ENCODE measurements around the gene LPIN1. TPM values are rescaled to one million over a fixed set of nuclear protein-coding genes. Genes with fewer than 3 reads are reported as not detected.
A peak's percentile ranks its signal among the peaks of the same experiment; 100 is the strongest.

The LPIN1 gene
- total and polyA plus RNA-seq, 2 of the 13 experiments (the other 11 are each of a cell fraction or from before 2014, with no cell fraction given) = 9.7 to 19.4 TPM

DNA sequence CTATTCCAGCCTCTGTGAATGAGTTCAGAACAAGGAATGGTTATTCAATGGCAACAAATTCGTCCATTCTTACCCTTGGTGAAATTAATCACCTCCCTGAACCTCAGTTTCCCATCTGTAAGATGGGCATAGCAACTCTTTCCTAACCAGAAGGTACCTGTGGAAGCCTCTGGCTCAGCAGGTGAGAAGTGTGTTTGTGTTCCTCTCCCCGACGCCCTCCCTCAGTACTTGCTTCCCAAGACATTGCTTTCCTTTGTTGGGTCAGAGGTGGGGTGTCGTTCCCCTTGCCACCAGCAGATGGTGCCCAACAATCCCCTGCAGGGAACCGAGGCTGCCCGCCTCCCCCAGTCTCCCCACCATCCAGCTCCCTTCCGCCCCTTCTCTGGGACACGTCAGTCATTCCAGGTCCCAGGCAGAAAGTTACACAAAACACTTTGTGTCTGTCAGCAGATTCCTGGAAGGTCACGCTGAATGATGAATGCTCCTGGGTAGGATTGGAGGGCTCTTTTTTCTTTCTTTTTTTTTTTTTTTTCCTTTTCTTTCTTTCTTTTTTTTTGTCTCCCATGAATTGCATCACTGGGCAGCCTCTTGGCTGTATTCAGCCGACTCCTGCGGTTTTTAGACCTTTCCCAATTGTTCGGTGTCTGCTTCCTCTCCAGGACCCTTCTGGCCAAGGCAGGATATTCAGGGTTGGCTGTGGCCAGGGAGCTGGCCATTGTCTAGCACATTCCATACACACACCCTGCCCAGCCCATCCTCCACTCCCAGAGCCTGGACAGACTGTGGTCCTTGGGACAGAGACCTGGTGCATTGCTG lies 117.3 kb downstream of the LPIN1 start (continued):
- TF ChIP-seq, protein P1, sequence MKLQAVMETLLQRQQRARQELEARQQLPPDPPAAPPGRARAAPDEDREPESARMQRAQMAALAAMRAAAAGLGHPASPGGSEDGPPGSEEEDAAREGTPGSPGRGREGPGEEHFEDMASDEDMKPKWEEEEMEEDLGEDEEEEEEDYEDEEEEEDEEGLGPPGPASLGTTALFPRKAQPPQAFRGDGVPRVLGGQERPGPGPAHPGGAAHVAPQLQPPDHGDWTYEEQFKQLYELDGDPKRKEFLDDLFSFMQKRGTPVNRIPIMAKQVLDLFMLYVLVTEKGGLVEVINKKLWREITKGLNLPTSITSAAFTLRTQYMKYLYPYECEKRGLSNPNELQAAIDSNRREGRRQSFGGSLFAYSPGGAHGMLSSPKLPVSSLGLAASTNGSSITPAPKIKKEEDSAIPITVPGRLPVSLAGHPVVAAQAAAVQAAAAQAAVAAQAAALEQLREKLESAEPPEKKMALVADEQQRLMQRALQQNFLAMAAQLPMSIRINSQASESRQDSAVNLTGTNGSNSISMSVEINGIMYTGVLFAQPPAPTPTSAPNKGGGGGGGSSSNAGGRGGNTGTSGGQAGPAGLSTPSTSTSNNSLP (IDR thresholded peaks at IDR 0.05; ENCODE audit: low read depth, low read length) = no peak
- TF ChIP-seq, protein P2, sequence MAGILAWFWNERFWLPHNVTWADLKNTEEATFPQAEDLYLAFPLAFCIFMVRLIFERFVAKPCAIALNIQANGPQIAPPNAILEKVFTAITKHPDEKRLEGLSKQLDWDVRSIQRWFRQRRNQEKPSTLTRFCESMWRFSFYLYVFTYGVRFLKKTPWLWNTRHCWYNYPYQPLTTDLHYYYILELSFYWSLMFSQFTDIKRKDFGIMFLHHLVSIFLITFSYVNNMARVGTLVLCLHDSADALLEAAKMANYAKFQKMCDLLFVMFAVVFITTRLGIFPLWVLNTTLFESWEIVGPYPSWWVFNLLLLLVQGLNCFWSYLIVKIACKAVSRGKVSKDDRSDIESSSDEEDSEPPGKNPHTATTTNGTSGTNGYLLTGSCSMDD (CRISPR knock-in tag; IDR thresholded peaks at IDR 0.05) = no peak
- TF ChIP-seq PHB2 (IDR thresholded peaks at IDR 0.05; ENCODE audit: partially characterized antibody) = no peak
- no peak for TF ChIP-seq NCOA5 (CRISPR knock-in tag; IDR thresholded peaks at IDR 0.05)
- TF ChIP-seq, protein P3, sequence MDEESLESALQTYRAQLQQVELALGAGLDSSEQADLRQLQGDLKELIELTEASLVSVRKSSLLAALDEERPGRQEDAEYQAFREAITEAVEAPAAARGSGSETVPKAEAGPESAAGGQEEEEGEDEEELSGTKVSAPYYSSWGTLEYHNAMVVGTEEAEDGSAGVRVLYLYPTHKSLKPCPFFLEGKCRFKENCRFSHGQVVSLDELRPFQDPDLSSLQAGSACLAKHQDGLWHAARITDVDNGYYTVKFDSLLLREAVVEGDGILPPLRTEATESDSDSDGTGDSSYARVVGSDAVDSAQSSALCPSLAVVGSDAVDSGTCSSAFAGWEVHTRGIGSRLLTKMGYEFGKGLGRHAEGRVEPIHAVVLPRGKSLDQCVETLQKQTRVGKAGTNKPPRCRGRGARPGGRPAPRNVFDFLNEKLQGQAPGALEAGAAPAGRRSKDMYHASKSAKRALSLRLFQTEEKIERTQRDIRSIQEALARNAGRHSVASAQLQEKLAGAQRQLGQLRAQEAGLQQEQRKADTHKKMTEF (CRISPR knock-in tag; IDR thresholded peaks at IDR 0.05) = peak; percentile 69
- TF ChIP-seq, protein P4, sequence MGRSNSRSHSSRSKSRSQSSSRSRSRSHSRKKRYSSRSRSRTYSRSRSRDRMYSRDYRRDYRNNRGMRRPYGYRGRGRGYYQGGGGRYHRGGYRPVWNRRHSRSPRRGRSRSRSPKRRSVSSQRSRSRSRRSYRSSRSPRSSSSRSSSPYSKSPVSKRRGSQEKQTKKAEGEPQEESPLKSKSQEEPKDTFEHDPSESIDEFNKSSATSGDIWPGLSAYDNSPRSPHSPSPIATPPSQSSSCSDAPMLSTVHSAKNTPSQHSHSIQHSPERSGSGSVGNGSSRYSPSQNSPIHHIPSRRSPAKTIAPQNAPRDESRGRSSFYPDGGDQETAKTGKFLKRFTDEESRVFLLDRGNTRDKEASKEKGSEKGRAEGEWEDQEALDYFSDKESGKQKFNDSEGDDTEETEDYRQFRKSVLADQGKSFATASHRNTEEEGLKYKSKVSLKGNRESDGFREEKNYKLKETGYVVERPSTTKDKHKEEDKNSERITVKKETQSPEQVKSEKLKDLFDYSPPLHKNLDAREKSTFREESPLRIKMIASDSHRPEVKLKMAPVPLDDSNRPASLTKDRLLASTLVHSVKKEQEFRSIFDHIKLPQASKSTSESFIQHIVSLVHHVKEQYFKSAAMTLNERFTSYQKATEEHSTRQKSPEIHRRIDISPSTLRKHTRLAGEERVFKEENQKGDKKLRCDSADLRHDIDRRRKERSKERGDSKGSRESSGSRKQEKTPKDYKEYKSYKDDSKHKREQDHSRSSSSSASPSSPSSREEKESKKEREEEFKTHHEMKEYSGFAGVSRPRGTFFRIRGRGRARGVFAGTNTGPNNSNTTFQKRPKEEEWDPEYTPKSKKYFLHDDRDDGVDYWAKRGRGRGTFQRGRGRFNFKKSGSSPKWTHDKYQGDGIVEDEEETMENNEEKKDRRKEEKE (IDR thresholded peaks at IDR 0.05) = no peak
- TF ChIP-seq ZKSCAN8 (CRISPR knock-in tag; IDR thresholded peaks at IDR 0.05; ENCODE audit: borderline replicate concordance) = no peak
- TF ChIP-seq ZNF879 (CRISPR knock-in tag; IDR thresholded peaks at IDR 0.05) = no peak
- no peak for TF ChIP-seq ZNF260 (CRISPR knock-in tag; IDR thresholded peaks at IDR 0.05; ENCODE audit: borderline replicate concordance, low read depth)
- TF ChIP-seq, protein P5, sequence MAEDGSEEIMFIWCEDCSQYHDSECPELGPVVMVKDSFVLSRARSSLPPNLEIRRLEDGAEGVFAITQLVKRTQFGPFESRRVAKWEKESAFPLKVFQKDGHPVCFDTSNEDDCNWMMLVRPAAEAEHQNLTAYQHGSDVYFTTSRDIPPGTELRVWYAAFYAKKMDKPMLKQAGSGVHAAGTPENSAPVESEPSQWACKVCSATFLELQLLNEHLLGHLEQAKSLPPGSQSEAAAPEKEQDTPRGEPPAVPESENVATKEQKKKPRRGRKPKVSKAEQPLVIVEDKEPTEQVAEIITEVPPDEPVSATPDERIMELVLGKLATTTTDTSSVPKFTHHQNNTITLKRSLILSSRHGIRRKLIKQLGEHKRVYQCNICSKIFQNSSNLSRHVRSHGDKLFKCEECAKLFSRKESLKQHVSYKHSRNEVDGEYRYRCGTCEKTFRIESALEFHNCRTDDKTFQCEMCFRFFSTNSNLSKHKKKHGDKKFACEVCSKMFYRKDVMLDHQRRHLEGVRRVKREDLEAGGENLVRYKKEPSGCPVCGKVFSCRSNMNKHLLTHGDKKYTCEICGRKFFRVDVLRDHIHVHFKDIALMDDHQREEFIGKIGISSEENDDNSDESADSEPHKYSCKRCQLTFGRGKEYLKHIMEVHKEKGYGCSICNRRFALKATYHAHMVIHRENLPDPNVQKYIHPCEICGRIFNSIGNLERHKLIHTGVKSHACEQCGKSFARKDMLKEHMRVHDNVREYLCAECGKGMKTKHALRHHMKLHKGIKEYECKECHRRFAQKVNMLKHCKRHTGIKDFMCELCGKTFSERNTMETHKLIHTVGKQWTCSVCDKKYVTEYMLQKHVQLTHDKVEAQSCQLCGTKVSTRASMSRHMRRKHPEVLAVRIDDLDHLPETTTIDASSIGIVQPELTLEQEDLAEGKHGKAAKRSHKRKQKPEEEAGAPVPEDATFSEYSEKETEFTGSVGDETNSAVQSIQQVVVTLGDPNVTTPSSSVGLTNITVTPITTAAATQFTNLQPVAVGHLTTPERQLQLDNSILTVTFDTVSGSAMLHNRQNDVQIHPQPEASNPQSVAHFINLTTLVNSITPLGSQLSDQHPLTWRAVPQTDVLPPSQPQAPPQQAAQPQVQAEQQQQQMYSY (CRISPR knock-in tag; IDR thresholded peaks at IDR 0.05) = no peak
- TF ChIP-seq POLR2AphosphoS5 (IDR thresholded peaks at IDR 0.05; ENCODE audit: low read depth, low read length) = no peak
- TF ChIP-seq AKAP8 (CRISPR knock-in tag; IDR thresholded peaks at IDR 0.05) = no peak
- peak; percentile 57; the same call in 1 of the 2 replicates for TF ChIP-seq POGZ (CRISPR knock-in tag; IDR thresholded peaks at IDR 0.05)
- TF ChIP-seq, protein P6, sequence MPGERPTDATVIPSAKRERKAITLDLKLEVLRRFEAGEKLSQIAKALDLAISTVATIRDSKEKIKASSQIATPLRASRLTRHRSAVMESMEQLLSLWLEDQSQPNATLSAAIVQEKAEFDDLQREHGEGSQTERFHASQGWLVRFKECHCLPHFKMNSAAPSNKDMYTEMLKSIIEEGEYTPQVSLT (CRISPR knock-in tag; IDR thresholded peaks at IDR 0.05; ENCODE audit: borderline replicate concordance, low read depth) = no peak
- 0 out of 2 replicates have a peak, but pooled peaks have one; percentile 40 for TF ChIP-seq ZNF605 (CRISPR knock-in tag; IDR thresholded peaks at IDR 0.05)
- TF ChIP-seq KDM5B (CRISPR knock-in tag; IDR thresholded peaks at IDR 0.05; ENCODE audit: borderline replicate concordance) = no peak
- no peak for TF ChIP-seq SIN3A (IDR thresholded peaks at IDR 0.05; ENCODE audit: borderline replicate concordance, low read depth, low read length)
- no peak for TF ChIP-seq ZNF20 (CRISPR knock-in tag; IDR thresholded peaks at IDR 0.05)
